GM19438 (cell line): Measurements from ENCODE around the gene KRT20.
"Not testable (repeated sequence)": the region's sequence is repeated elsewhere in the genome, so short reads cannot be mapped to it uniquely, and the experiment has no call there.

Source experiments
- ATAC-seq: cut with Tn5 transposase; IDR thresholded peaks from one replicate; pipeline ENCODE4 v1.9.1; 2021; ENCODE audit warnings: low read depth; ENCODE audit not compliant: unreplicated experiment

Gene KRT20

DNA sequence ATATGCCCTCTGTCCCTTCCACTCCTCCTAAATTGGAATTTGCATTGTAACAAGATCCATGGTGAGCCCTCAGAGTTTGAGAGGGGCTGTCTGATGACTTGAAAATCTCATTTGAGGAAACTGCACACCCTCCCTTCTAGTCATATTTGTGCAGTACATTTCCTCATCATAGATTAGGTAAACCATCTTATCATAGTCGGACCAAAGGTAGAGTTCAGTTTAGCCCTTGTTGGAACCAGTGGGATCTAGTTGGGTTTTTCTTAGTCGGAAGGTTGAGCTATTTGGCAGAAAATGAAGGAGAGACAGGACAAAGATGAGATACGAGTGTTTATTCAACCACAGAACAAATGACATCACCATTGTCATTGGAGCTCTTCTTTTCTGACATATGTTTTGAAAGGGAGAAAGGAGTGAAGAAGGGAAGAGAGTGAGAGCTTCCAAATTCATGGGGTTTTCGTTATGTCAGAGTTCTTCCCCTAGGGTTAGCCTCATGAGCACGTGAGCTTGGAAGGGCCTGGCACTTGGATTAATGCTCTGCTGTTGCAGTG, 15.8 kb upstream of the KRT20 start:
- no peak for ATAC-seq

DNA sequence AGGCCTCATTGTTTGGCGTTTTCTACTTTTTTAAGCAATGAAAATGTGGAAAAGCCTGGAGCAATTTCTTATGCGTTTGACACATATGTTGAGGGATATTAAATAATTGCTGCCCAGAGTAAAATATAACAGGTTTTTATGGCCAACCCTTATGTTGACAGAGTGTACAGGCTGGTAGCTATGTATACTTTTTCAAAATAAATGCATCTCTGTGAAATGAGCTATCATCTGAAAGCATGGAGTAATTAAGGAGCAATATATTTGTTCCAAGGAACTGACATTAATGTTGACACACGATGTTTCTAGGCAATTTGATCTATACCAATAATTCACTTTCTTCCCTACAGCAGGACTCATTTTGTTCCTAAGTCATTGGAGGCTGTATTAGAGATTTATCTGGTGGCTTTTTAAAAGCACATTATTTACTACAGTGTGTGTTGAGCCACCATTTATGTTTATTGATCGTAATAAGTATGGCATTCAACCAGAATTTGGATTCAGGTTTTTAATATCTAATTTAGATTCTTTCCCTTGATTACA, 11.9 kb upstream of the KRT20 start:
- no peak for ATAC-seq

DNA sequence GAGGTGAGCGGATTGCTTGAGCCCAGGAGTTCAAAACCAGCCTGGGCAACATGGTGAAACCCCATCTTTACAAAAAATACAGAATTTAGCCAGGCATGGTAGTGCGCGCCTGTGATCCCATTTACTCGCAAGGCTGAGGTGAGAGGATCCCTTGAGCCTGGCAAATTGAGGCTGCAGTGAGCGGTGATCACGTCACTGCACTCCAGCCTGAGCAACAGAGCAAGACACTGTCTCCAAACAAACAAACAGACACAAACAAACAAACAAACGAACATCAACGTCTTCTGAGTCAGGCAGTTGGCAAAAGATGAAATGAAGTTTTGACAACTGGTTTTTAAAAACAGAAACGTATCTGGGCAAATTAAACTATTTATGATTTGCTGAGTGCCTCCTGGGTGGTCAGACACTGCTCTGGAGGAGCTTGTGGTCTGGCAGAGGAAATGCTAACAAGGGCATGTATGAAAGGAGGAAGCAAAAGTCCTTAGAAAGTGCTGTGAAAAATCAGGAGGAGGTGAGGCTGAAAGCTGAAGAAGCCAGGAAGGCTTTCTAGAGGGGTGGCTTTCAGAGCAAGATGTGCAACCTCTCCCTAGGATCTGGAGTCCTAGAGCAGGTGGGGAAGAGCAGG, 10.2 kb upstream of the KRT20 start:
- ATAC-seq: no peak

DNA sequence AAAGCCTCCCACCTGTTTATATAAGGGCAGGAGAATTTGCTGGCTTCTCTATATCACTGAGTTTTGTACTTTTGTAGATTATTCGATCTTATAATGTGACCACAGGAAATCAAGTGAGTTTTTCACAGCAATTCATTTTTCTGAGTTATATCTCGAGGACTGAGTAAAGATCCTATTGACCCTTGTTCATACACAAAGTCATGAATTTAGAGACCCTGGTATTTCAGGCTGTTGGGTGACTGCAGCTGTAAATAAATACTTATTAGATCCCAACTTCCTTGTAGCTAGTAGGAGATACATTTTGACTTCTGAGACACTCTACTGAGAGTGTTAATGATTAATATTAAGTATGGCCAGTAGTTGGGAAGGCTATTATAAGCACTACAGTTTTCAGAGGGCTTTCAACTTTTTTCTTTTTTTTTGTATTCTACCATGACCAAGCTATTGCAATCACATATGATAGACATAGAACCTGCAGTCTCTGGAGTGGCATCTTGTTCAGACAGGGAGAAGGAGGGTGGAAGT, 3.2 kb upstream of the KRT20 start:
- no peak for ATAC-seq

DNA sequence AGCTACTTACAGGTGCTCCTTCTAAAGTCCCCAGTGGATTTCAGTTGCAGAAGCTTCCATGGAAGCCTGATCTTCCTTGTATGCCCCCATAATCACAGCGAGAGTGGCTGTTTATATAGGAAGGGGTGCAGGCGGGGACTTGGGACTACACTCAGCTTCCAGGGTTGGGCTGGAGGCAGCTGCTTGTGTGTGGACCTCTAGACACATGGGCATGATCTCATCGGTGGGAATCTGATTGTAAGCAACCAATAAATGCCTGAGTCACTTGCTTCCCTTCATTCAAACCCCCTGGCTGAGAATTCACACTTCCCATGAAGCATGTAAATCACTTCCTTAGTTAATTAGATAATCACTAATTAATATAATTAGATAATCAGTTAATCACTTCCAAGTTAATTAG, 1.0 kb upstream of the KRT20 start:
- ATAC-seq: no peak

DNA sequence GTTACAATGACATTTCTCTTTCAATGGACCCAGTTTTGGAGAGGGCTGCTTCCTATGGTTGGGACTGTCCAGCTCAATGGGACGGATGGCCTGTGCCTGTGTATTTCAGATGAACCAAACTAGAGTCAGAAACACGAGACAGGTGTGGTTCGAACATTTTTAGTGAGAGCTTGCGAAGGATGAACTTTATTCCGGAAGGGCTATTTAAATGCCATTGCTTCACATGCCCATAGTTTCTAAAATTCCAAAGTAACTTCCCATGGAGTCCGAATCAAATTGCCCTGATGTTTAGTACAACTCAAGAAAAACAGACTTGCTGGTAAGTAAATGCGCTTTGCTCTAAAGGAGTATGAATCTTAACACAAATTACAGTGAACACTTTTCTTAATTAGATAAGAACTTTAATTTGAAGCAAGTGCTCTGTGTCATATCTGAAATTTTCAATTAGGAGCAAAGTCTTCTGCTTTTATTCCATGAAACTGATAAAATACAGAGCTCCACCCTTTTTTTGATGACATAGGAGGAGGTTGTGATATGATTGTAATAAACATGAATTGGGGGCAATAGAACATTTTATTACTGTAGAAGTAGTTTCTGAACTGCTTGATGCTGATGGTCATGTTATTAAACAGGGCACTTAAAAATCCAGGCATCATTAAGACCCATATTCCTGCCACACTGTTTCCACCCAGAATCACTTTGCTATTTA, 1.3 kb downstream of the KRT20 start:
- no peak for ATAC-seq

DNA sequence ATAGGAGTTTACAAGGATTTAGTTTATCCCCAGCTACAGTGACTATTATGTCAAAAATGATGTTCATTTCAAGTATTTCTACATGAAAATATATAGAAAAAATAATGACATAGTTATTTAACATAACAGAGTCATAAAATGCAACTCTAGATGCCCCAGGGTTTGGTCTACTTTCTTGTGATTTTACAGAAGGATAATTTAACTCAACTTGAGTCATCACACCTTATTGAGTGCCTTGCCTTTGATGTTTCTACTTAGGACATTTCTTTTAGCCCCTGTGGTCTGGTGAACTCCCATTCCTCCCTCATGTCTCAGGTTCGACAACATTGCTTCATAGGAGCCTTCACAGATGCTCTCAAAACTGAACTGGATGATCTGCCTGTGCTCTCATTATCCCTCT, 2.0 kb downstream of the KRT20 start:
- no peak for ATAC-seq

DNA sequence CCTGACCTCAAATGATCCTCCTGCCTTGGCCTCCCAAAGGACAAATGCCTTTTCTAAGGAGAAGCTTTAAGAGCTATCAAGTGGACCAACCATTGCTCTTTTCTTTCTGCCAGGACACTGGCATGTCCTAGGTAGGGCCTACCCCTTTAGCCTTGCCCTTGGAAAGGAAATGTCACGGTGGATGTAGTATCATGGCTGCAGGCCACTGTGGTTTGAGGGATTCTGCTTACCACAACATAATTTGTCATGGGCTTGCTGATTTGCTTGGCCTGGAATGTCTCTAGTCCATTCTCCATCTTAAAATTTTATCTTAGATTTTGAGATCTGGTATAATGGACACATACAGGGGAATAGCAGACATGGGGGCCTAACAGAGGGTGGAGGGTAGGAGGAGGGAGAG, 6.0 kb downstream of the KRT20 start:
- no peak for ATAC-seq

DNA sequence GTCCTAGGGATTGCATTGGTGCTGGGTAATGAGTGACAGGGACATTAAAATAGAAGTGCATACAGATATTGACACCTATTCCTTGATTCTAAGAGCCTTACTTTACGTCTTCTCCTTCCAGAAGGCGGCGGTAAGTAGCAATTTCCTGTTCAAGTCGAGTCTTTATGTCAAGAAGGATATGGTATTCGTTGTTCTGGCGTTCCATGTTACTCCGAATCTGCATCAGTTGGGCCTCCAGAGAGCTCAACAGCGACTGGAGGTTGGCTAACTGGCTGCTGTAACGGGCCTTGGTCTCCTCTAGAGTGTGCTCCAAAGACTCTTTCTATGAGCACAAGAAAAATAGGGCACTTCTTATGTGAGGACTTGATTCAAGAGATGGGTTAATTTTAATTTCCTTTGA, 7.0 kb downstream of the KRT20 start:
- no peak for ATAC-seq

DNA sequence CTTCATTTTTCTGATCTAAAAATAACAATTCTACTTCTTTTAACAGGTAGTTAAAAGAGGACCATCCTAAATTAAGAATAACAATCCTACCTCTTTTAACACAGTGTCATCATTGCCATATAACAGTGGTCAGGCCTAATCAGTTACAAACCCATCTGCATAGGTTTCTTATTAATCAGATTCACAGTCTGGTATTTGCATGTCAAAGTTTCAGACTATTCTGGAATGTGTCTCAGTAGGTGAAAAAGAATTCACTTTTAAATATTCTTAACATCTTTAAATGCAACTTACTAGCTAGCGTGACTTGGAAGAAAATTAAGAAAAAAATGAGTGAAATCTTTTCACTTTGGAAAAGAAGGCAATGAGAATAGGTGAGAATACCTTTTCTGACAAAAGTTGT, 11.2 kb downstream of the KRT20 start:
- ATAC-seq: no peak

DNA sequence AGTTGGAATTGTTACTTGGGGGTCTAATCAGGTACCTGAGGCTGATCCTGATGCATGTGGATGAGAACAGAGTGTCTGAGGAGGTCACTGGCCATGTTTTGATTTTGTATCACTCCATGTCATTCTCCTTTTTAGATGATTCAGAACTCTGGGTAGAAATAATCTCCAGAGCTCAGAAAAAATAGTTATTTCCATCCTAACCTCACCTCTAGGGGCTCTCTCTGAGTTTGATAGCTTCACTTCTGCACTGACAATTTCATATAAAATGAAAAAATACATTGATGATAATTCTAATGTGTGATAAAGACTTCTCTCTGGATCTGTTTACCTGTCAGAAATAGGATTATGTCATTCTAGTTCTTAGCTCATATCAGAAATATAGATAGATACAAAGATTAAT, 11.8 kb downstream of the KRT20 start:
- ATAC-seq: no peak

DNA sequence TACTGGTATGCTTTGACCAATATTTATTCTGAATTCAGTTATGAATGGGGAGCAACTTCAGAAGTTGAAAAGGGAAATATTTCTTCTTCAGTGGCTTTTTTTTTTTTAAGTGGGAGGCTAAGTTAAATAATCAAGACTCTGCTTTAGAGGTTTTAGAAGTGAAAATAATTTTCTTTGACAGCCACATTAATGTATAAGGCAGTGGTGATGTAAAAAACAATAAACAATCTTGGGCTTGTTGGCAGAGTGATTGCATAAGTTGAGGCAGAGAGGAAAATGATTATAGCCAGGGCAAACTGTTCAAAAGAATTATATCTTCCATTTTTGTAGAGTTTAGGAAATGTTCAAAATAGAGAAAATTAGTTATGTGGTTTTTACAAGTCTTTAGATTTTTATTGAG, 12.6 kb downstream of the KRT20 start:
- no peak for ATAC-seq

DNA sequence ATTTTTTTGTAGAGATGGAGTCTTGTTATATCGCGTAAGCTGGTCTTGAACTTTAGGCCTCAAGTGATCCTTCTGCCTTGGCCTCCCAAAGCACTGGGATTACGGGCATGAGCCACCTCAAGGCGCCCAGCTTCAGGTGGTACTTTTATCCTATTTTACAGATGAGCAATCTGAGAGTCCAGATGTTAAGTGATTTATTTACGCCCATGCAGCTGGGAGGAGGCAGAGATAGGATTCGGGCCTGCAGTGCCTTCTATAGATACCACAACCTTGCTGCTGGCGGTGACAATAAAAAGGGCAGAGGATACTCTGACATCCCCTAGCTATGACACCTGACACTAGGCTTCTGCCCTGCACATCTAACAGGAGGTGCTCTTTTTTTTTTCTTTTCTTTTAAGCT, 13.7 kb downstream of the KRT20 start:
- no peak for ATAC-seq

DNA sequence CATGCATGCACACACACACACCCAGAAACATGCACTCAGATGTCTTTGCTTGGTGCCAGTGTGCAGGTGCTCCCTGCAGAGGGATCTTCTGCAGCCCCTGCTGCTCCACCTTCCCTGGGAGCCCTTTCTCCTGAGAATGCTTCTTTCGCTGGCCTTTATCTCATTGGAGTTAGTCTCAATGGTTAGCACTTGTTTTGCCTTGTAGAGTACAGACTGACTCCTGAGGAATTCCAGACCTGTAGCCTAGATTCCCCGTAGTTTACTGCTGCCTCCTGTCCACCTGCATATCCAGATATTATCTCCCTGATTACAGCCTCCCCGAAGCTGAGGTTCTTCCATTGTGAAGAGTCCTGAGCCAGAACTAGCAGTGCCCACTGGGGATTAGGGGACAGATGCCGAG, 14.9 kb downstream of the KRT20 start:
- no peak for ATAC-seq

DNA sequence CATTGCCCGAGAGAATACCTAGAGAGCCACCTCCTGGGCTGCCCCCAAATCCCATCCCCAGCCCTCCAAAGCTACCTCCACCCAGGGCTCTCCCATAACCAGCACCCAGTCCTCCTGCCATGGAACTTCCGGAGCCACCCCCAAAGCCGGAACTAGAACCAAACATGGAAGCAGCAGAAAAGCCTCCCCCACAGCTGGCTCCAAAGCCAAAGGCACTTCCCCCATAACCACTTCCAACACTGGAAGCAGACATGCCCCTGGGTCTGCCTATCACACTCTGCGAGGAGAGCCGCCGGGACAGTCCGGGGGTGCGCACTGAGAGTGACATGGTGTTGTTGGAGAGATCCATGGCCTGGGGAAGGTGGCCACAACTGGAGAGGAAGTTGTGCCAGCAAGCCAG, 18.2 kb downstream of the KRT20 start, which contains the start of gene KRT12:
Gene KRT12 (minus strand): TSS at position 386 of the 400 bp plus-strand sequence. CDS start 37 bp downstream, at position 349.
- no peak for ATAC-seq

DNA sequence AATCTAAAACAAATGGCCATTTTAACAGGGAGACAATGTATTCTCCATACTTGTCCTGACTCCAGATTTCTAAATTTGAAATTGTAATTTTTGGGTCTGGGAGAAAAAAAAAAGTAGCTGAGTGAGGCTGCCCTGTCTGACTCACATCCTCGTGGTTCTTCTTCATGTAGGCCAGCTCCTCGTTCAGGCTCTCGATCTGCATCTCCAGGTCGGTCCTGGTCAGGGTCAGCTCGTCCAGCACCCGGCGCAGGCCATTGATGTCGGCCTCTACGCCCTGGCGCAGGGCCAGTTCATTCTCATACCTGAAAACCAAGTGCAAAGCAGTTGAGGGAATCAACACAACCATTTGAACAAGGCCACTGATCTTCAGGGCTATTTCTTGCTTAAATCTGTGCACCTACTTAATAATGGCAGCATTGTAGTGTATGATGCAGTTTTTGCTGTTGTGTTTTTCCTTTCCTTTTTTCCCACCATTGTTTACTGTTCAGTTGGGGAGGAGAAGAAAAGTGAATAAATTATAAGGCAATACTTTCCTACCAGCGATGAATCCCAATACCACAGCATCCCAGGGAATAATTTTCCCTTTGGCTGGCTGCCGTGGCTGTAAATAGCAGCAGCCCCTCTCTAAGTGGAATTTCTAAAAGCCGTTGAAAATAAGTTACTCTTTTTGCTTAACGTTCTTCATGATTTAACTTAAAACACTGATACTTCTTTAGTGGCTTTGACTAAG, 20.2 kb downstream of the KRT20 start:
- no peak for ATAC-seq

DNA sequence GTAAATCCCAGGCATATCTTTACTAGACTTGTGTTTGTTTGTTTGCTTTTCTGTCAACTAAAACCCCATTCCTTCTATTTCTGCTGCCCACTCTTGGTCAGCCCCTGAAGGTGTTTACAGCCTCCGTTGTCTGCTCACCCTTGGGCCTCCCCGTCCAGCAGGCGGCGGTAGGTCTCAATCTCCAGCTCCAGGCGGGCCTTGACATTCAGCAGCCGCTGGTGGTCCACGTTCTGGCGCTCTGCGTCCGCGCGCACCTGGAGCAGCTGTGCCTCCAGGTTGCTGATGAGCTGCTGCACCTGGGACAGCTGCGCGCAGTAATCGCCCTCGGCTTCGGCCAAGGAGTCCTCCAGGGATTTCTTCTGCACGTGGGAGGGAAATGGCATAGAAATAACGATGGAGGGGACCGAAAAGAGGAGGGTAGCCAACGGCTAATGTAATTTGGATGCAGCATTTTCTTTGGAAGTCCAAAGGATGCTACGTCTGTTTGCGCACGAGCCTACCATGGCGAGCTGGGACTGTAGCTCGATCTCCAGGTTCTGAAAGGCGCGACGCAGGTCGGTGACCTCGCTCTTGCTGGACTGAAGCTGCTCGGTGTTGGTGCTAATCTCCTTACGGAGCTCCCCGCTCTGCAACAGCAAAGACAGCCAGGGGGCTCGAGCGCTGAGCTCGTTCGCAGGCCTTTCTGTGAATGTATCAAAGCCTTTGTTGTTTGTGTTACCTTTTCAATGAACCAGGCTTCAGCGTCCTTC, 21.9 kb downstream of the KRT20 start:
- no peak for ATAC-seq

DNA sequence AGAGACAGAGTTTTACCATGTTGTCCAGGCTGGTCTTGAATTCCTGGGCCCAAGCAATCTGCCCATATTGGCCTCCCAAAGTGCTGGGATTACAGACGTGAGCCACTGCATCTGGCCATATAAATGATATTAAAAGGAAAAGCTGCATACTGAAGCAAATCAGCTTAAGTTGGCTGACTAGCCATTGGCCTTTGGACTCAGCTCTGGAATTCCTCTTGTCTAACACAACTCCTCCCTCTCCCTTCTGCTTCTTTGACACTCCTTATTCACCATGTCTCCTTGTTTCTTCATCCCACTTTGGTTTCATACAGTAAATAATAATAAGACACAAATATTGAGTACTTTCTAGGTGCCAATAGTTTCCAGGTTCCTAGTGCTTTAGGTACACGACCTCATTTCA, 25.5 kb downstream of the KRT20 start:
- no peak for ATAC-seq

DNA sequence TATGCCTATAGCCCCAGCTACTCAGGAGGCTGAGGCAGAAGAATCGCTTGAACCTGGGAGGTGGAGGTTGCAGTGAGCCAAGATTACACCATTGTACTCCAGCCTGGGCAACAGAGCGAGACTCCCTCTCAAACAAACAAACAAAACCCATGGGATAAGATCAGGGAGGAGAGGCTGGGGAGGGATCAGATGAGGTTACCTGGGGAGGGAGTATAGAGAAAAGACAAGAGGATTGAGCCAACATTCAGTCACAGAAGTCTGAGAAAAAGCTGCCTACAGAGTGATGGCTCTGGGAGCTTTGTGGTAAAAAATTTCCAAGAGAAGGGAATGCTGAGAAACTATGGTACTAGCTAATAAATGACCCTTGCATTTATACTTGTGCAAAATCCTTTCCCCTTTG, 26.4 kb downstream of the KRT20 start:
- ATAC-seq: not testable (repeated sequence)

DNA sequence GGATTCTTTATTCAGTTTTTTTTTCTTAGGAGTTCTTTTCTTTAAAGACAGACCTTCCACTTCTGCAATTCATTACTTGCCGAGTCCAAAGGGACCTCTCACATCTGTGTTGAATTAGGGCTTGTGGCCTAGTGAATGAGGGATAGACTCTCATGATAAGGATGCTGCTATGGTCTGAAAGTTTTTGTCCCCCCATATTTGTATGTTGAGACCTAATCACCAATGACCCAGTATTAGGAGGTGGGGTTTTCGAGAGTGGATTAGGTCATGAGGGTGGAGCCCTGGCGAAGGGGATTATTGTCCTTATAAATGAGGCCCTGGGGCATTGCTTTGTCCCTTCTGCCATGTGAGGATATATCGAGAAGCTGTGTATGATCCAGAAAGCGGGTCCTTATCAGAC, 27.5 kb downstream of the KRT20 start:
- no peak for ATAC-seq
